ENCODE measurements around the gene SNX22.

DNA sequence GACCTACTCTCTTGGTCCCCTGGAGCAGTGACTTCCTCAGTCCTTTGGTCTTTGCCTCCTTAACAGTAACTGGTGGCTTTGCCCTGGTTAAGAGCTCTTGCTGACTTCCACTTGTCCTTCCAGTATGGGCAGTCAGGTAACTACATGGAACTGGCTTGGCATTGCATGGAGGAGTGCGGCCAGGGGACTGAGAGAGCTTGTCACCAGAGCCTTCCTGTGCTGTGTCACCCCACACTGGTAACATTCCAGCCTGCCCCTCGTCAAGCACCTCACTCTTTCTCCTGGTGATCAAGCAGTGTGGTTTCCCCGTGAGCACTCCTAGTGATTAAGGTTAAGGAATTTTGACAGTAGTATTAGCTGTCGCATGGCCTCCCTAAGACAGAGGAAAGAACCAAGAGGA is 19.3 kb upstream of the SNX22 start:
- TF ChIP-seq, protein P1, sequence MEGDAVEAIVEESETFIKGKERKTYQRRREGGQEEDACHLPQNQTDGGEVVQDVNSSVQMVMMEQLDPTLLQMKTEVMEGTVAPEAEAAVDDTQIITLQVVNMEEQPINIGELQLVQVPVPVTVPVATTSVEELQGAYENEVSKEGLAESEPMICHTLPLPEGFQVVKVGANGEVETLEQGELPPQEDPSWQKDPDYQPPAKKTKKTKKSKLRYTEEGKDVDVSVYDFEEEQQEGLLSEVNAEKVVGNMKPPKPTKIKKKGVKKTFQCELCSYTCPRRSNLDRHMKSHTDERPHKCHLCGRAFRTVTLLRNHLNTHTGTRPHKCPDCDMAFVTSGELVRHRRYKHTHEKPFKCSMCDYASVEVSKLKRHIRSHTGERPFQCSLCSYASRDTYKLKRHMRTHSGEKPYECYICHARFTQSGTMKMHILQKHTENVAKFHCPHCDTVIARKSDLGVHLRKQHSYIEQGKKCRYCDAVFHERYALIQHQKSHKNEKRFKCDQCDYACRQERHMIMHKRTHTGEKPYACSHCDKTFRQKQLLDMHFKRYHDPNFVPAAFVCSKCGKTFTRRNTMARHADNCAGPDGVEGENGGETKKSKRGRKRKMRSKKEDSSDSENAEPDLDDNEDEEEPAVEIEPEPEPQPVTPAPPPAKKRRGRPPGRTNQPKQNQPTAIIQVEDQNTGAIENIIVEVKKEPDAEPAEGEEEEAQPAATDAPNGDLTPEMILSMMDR (conservative IDR thresholded peaks at IDR 0.05), result no peak
- no peak for TF ChIP-seq EZH2 (IDR thresholded peaks at IDR 0.05; ENCODE audit: low read depth)
